Duodenal mucosa (tissue), 2 donors: ENCODE measurements around the gene BMP8A.

Experiments used
- H3K27ac ChIP-seq: one replicate; pipeline ENCODE4 v1.7.0; 2013; ENCODE audit warnings: low read depth, low read length
- H3K27me3 ChIP-seq, 2 donors: one replicate each; pipeline ENCODE4 v1.7.0; 2013; ENCODE audit warnings: low read length in 2 of 2, control low read depth in 1 of 2; ENCODE audit not compliant: insufficient read depth in 2 of 2, control insufficient read depth in 1 of 2
- H3K36me3 ChIP-seq, 2 donors: one replicate each; pipeline ENCODE4 v1.7.0; 2013; ENCODE audit warnings: low read length in 2 of 2, control low read depth in 1 of 2; ENCODE audit not compliant: insufficient read depth in 2 of 2, control insufficient read depth in 1 of 2
- H3K4me1 ChIP-seq, 2 donors: one replicate each; pipeline ENCODE4 v1.7.0; 2013; ENCODE audit warnings: low read length in 2 of 2, control low read depth in 1 of 2; ENCODE audit not compliant: insufficient read depth in 2 of 2, control insufficient read depth in 1 of 2
- H3K4me3 ChIP-seq, 2 donors: one replicate each; pipeline ENCODE4 v1.7.0; 2013; ENCODE audit warnings: low read length in 2 of 2, low read depth in 1 of 2
- H3K9ac ChIP-seq, 2 donors: one replicate each; pipeline ENCODE4 v1.7.0; 2013; ENCODE audit warnings: low read length in 2 of 2, low read depth in 1 of 2
- H3K9me3 ChIP-seq, 2 donors: one replicate each; pipeline ENCODE4 v1.7.0; 2013; ENCODE audit warnings: low read length in 2 of 2, control low read depth in 1 of 2; ENCODE audit not compliant: control insufficient read depth in 1 of 2

The BMP8A gene

GRCh38 chr1:39540504-39541031 lies 49.1 kb downstream of the BMP8A start:
- H3K9ac ChIP-seq: no peak overlapping the region
- H3K9me3 ChIP-seq: no peaks in the 10 kb centered on the region
- H3K27ac ChIP-seq: no peak overlapping the region
- H3K36me3 ChIP-seq: peaks cover 1 to 21% of the 10 kb centered on the region in 2 donors
- H3K4me1 ChIP-seq: no peaks in the 10 kb centered on the region
- H3K4me3 ChIP-seq: no peak overlapping the region
- H3K27me3 ChIP-seq: no peaks in the 10 kb centered on the region

DNA sequence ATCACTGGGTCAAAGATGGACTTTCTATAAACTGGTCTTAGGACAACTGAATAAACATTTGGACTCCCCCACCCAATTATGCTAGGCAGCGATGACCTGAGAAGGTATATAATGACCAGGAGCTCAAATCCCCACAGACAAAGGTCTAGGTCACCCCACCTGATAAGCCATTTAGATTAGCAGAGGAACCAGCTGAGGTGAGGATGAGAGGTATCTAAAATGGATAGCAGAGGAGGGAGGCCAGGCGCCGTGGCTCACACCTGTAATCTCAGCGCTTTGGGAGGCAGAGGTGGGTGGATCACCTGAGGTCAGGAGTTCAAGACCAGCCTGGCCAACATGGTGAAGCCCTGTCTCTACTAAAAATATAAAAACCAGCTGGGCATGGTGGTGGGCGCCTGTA lies 51.5 kb downstream of the BMP8A start:
- Histone ChIP-seq H3K27me3 (no peaks in the 10 kb centered on the region), H3K9ac (no peak overlapping the region), H3K4me1 (no peaks in the 10 kb centered on the region), H3K4me3 (no peak overlapping the region), H3K36me3 (peaks cover 6 to 36% of the 10 kb centered on the region in 2 donors), H3K27ac (no peak overlapping the region), H3K9me3 (no peaks in the 10 kb centered on the region)

DNA sequence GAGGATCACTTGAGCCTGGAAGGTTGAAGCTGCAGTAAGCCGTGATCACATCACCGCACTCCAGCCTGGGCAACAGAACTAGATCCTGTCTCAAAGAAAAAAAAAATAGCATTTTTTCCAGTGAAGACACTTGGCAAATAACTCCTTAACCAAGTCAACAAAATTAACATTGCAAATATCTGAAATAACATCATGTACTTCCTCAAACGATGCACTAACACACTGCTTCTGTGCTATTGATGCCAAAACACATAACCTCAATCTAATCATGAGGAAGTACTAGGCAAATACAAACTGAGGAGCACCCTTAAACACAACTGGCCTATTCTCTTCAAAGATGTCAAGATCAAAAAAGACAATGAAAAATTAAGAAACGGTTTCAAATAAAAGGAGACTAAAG lies 52.9 kb downstream of the BMP8A start:
- Histone ChIP-seq H3K36me3 (peaks cover 6 to 41% of the 10 kb centered on the region in 2 donors), H3K9ac (no peak overlapping the region), H3K4me3 (no peak overlapping the region), H3K27me3 (no peaks in the 10 kb centered on the region), H3K9me3 (no peaks in the 10 kb centered on the region), H3K27ac (no peak overlapping the region), H3K4me1 (no peaks in the 10 kb centered on the region)

GRCh38 chr1:39545531-39545930 lies 54.1 kb downstream of the BMP8A start:
- Histone ChIP-seq H3K27ac (no peak overlapping the region), H3K9me3 (no peaks in the 10 kb centered on the region), H3K4me3 (no peak overlapping the region), H3K9ac (no peak overlapping the region), H3K4me1 (no peaks in the 10 kb centered on the region), H3K27me3 (no peaks in the 10 kb centered on the region), H3K36me3 (peaks cover 6 to 42% of the 10 kb centered on the region in 2 donors)

GRCh38 chr1:39554277-39554676 lies 62.8 kb downstream of the BMP8A start:
- H3K36me3 ChIP-seq: peaks cover 8 to 28% of the 10 kb centered on the region in 2 donors

GRCh38 chr1:39561279-39561678 lies 69.8 kb downstream of the BMP8A start:
- no peak overlapping the region for H3K4me3 ChIP-seq
- peaks cover 17 to 27% of the 10 kb centered on the region in 2 donors for H3K4me1 ChIP-seq
- H3K9ac ChIP-seq: no peak overlapping the region
- no peak overlapping the region for H3K27ac ChIP-seq
- H3K9me3 ChIP-seq: no peaks in the 10 kb centered on the region
- no peaks in the 10 kb centered on the region for H3K27me3 ChIP-seq
- H3K36me3 ChIP-seq: peaks cover 63 to 77% of the 10 kb centered on the region in 2 donors

More at GRCh38 chr1:39554277-39554676, 62.8 kb downstream of the BMP8A start:
- H3K9me3 ChIP-seq: no peaks in the 10 kb centered on the region
- H3K27ac ChIP-seq: no peak overlapping the region
- no peak overlapping the region for H3K4me3 ChIP-seq
- no peaks in the 10 kb centered on the region for H3K4me1 ChIP-seq
- no peaks in the 10 kb centered on the region for H3K27me3 ChIP-seq
- H3K9ac ChIP-seq: no peak overlapping the region

DNA sequence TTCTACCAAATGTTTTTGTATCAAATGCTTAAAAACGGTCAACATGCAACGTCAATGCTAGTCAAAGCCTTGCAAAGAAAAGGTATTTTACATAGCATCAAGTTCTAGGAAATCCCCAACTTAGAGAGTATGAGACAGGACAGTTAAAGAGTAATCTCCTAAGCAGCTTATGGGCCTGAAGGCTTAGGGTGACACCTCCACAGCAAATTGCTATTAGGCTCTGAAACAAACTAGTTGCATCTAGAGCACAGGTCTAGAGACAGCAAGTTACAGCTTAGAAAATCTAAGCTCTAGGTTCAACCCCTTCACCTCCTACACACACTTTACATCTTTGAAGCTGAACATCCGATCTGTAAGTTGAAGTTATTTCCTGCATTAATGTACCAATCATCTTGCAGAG lies 71.5 kb downstream of the BMP8A start:
- peaks cover 75 to 93% of the 10 kb centered on the region in 2 donors for H3K36me3 ChIP-seq
- no peak overlapping the region for H3K9ac ChIP-seq
- H3K4me1 ChIP-seq: peaks cover 32 to 42% of the 10 kb centered on the region in 2 donors
- no peaks in the 10 kb centered on the region for H3K27me3 ChIP-seq
- H3K27ac ChIP-seq: no peak overlapping the region
- no peaks in the 10 kb centered on the region for H3K9me3 ChIP-seq
- H3K4me3 ChIP-seq: no peak overlapping the region

- Histone ChIP-seq H3K27ac (no peak overlapping the region), H3K27me3 (no peaks in the 10 kb centered on the region), H3K4me1 (peaks cover 38 to 47% of the 10 kb centered on the region in 2 donors), H3K36me3 (peaks cover 78 to 96% of the 10 kb centered on the region in 2 donors), H3K4me3 (no peak overlapping the region), H3K9ac (no peak overlapping the region), H3K9me3 (no peaks in the 10 kb centered on the region)
These were observed 72.2 kb downstream of the BMP8A start for GRCh38 chr1:39563669-39564068.

GRCh38 chr1:39564340-39564739 lies 72.9 kb downstream of the BMP8A start:
- peaks cover 44 to 54% of the 10 kb centered on the region in 2 donors for H3K4me1 ChIP-seq
- H3K36me3 ChIP-seq: peaks cover 78 to 96% of the 10 kb centered on the region in 2 donors

GRCh38 chr1:39564941-39565340 lies 73.5 kb downstream of the BMP8A start:
- Histone ChIP-seq H3K36me3 (peaks cover 83 to 98% of the 10 kb centered on the region in 2 donors), H3K4me3 (no peak overlapping the region), H3K9ac (no peak overlapping the region), H3K27ac (no peak overlapping the region), H3K27me3 (no peaks in the 10 kb centered on the region), H3K4me1 (peaks cover 50 to 57% of the 10 kb centered on the region in 2 donors), H3K9me3 (no peaks in the 10 kb centered on the region)

More at GRCh38 chr1:39564340-39564739, 72.9 kb downstream of the BMP8A start:
- Histone ChIP-seq H3K27ac (no peak overlapping the region), H3K27me3 (no peaks in the 10 kb centered on the region), H3K4me3 (no peak overlapping the region), H3K9ac (no peak overlapping the region), H3K9me3 (no peaks in the 10 kb centered on the region)
